IMR-90 (cell line): Measurements from ENCODE around the gene LRPAP1. TPM values are rescaled to one million over a fixed set of nuclear protein-coding genes. Genes with fewer than 3 reads are reported as not detected.
"Not testable (repeated sequence)": the region's sequence is repeated elsewhere in the genome, so short reads cannot be mapped to it uniquely, and the experiment has no call there.

Experiments
- ATAC-seq: fragments of 200-7000 bp; cut with Tn5 transposase; 2 replicates; pipeline ENCODE4 v1.9.1; 2020; ENCODE audit warnings: low read depth, mild to moderate bottlenecking, moderate library complexity
- BruUV-seq: library from RNA; stranded (reverse); fragments of 400-500 nt; replicated peaks from 2 replicates; lab custom pipeline; 2021; lab: Mats Ljungman, UMichigan
- CTCF ChIA-PET: fragments of 300-600 bp; formaldehyde crosslinking; extraction: SDS; loops from one replicate; lab custom pipeline; 2021; ENCODE audit warnings: antibody characterized with exemption; lab: Yijun Ruan, JAX
- POLR2A ChIA-PET: fragments of 300-600 bp; sonication (Branson Sonifier 250); formaldehyde crosslinking; loops from one replicate; lab custom pipeline; 2022; ENCODE audit warnings: antibody characterized with exemption; ENCODE audit not compliant: unreplicated experiment; lab: Charles Lee
- DNase-seq: peaks from one replicate; pipeline ENCODE4 v3.0.0; 2013
- H2AFZ ChIP-seq: replicated peaks from 2 replicates; pipeline ENCODE3; 2013; ENCODE audit warnings: low read length, mild to moderate bottlenecking; ENCODE audit not compliant: poor library complexity
- H2AK5ac ChIP-seq: 2 replicates; pipeline ENCODE4 v1.6.1; 2013; ENCODE audit warnings: low read depth, low read length, inconsistent platforms
- H2AK9ac ChIP-seq: replicated peaks from 2 replicates; pipeline ENCODE3; 2013; ENCODE audit warnings: mild to moderate bottlenecking, low read depth, low read length, moderate library complexity; ENCODE audit not compliant: poor library complexity
- H2BK120ac ChIP-seq: 2 replicates; pipeline ENCODE4 v1.6.1; 2013; ENCODE audit warnings: low read depth, low read length, inconsistent platforms
- H2BK15ac ChIP-seq: 3 replicates; pipeline ENCODE4 v1.6.1; 2013; ENCODE audit warnings: low read depth, low read length, inconsistent platforms
- H2BK20ac ChIP-seq: 2 replicates; pipeline ENCODE4 v1.6.1; 2013; ENCODE audit warnings: low read depth, mild to moderate bottlenecking, inconsistent platforms, low read length, moderate library complexity
- H2BK5ac ChIP-seq: 2 replicates; pipeline ENCODE4 v1.6.1; 2013; ENCODE audit warnings: mild to moderate bottlenecking, low read depth, low read length, inconsistent platforms; ENCODE audit not compliant: poor library complexity, severe bottlenecking
- H3K14ac ChIP-seq: replicated peaks from 2 replicates; pipeline ENCODE4 v1.6.1; 2013; ENCODE audit warnings: low read depth, low read length, inconsistent platforms
- H3K18ac ChIP-seq: 2 replicates; pipeline ENCODE4 v1.6.1; 2013; ENCODE audit warnings: low read depth, low read length, control low read depth
- H3K23ac ChIP-seq: 2 replicates; pipeline ENCODE4 v1.6.1; 2013; ENCODE audit warnings: low read depth, low read length, inconsistent platforms
- H3K27ac ChIP-seq: 2 replicates; pipeline ENCODE4 v1.5.1; 2013; ENCODE audit warnings: mild to moderate bottlenecking, control low read depth, low read length; ENCODE audit not compliant: insufficient read depth
- H3K27me3 ChIP-seq: 2 replicates; pipeline ENCODE4 v1.6.1; 2013; ENCODE audit warnings: low read length; ENCODE audit not compliant: control insufficient read depth, insufficient read depth
- H3K36me3 ChIP-seq: 2 replicates; pipeline ENCODE4 v1.6.1; 2013; ENCODE audit warnings: low read length, mixed read lengths; ENCODE audit not compliant: control insufficient read depth, insufficient read depth
- H3K4ac ChIP-seq: 2 replicates; pipeline ENCODE4 v1.6.1; 2013; ENCODE audit warnings: low read depth, low read length, inconsistent platforms
- H3K4me1 ChIP-seq: 2 replicates; pipeline ENCODE4 v1.6.1; 2013; ENCODE audit warnings: low read length, mixed read lengths; ENCODE audit not compliant: control insufficient read depth, insufficient read depth
- H3K4me2 ChIP-seq: 2 replicates; pipeline ENCODE4 v1.6.1; 2013; ENCODE audit warnings: low read depth, mild to moderate bottlenecking, control low read depth, low read length, moderate library complexity
- H3K4me3 ChIP-seq: 2 replicates; pipeline ENCODE4 v1.5.1; 2013; ENCODE audit warnings: low read depth, mild to moderate bottlenecking, control low read depth, low read length, moderate library complexity; ENCODE audit not compliant: insufficient read depth
- H3K56ac ChIP-seq: 2 replicates; pipeline ENCODE4 v1.6.1; 2013; ENCODE audit warnings: low read length, inconsistent platforms; ENCODE audit not compliant: insufficient read depth; ENCODE audit errors: extremely low read depth
- H3K79me1 ChIP-seq, 2 experiments: 2 replicates each; pipeline ENCODE4 v1.6.1; 2013; ENCODE audit warnings: low read length in 2 of 2, inconsistent platforms in 1 of 2, low read depth in 1 of 2
- H3K9ac ChIP-seq: 2 replicates; pipeline ENCODE4 v1.6.1; 2013; ENCODE audit warnings: low read depth, low read length, control low read depth
- H3K9me1 ChIP-seq: 2 replicates; pipeline ENCODE4 v1.6.1; 2013; ENCODE audit warnings: low read length, inconsistent platforms; ENCODE audit not compliant: insufficient read depth
- H3K9me3 ChIP-seq: 2 replicates; pipeline ENCODE4 v1.6.1; 2013; ENCODE audit warnings: low read length; ENCODE audit not compliant: control insufficient read depth, insufficient read depth
- H4K20me1 ChIP-seq: 2 replicates; pipeline ENCODE4 v1.6.1; 2013; ENCODE audit warnings: low read length, inconsistent platforms; ENCODE audit not compliant: insufficient read depth
- H4K5ac ChIP-seq: 2 replicates; pipeline ENCODE4 v1.6.1; 2013; ENCODE audit warnings: mild to moderate bottlenecking, low read depth, low read length, control low read depth
- H4K8ac ChIP-seq, 2 experiments: 2 replicates each; pipeline ENCODE4 v1.6.1; 2013; ENCODE audit warnings: low read depth in 2 of 2, low read length in 2 of 2, control low read depth in 1 of 2, inconsistent platforms in 1 of 2
- H4K91ac ChIP-seq: 2 replicates; pipeline ENCODE4 v1.6.1; 2013; ENCODE audit warnings: low read depth, low read length, inconsistent platforms; ENCODE audit not compliant: insufficient read depth
- CTCF ChIP-seq: conservative IDR thresholded peaks from 2 replicates; pipeline ENCODE4 v1.5.1; 2012; ENCODE audit warnings: mild to moderate bottlenecking, low read depth, low read length, improper control_type of control experiment
- RCOR1 ChIP-seq: IDR thresholded peaks from 2 replicates; pipeline ENCODE4 v1.6.1; 2012; ENCODE audit warnings: mild to moderate bottlenecking, low read length, improper control_type of control experiment; ENCODE audit not compliant: insufficient replicate concordance
- USF2 ChIP-seq: fragments of 150-350 bp; IDR thresholded peaks from 2 replicates; pipeline ENCODE4 v1.6.1; 2017; ENCODE audit warnings: mild to moderate bottlenecking, antibody characterized with exemption, low read length, low read depth
- WGBS, 2 experiments: methylation state at CpG; one replicate each; pipeline versions ENCODE4 v1.1.5 to v1.1.7; 2013; ENCODE audit warnings: missing lambda C conversion rate in 2 of 2; ENCODE audit not compliant: insufficient read length in 1 of 2; ENCODE audit errors: extremely low coverage in 2 of 2; 5-methylcytosine and 5-hydroxymethylcytosine counted together
- dilution Hi-C: fragments of 300-500 bp; cut with HindIII; formaldehyde crosslinking; loops from one replicate; pipeline ENCODE4 v1.14.3; 2018; ENCODE audit warnings: low sequenced_read_pairs; ENCODE audit not compliant: unreplicated experiment
- in situ Hi-C: fragments of 300-500 bp; cut with MboI; formaldehyde crosslinking; loops from 3 replicates; pipeline ENCODE4 v1.14.3; 2019; ENCODE audit warnings: low sequenced_read_pairs, inconsistent platforms, mixed read lengths
- intact Hi-C: fragments of 100-400 bp; cut with micrococcal nuclease; formaldehyde crosslinking; loops from 2 replicates; pipeline ENCODE4 v1.10.0; 2022
- polyA plus RNA-seq, 3 experiments: library from polyadenylated mRNA; depleted of rRNA; stranded (reverse); fragments of >200 nt; gene quantifications; 2 replicates each; pipeline ENCODE4 v1.2.3, GENCODE V29; 2012; ENCODE audit warnings: low replicate concordance in 1 of 3
- total RNA-seq: library from RNA; depleted of rRNA; stranded (reverse); fragments of >200 nt; gene quantifications from 2 replicates; pipeline ENCODE4 v1.2.3, GENCODE V29; 2012

LRPAP1 gene
- total and polyA plus RNA-seq, 2 of the 4 experiments (the other 2 are of a cell fraction): 135 to 175 TPM

- H3K4ac ChIP-seq: no peak overlapping the region
- H3K4me2 ChIP-seq: no peak overlapping the region
- ATAC-seq (no peak), DNase-seq (no peak)
- H2BK120ac ChIP-seq: no peak overlapping the region
- no TSS peak for BruUV-seq
- dilution Hi-C loops: no loop called here
- H4K91ac ChIP-seq: no peak overlapping the region
- no peaks in the 10 kb centered on the region for H3K79me1 ChIP-seq
- H2BK20ac ChIP-seq: no peak overlapping the region
- no peak overlapping the region for H3K18ac ChIP-seq
- H3K27me3 ChIP-seq: peaks cover 2% of the 10 kb centered on the region; the same call in 1 of the 2 replicates
- no peaks in the 10 kb centered on the region for H3K9me3 ChIP-seq
- ChIA-PET CTCF (no interaction called here), POLR2A (no interaction called here)
- intact Hi-C loops: no loop called here
- H4K5ac ChIP-seq: no peak overlapping the region
- H4K8ac ChIP-seq: no peak overlapping the region
- no peak overlapping the region for H2AK9ac ChIP-seq
- H3K56ac ChIP-seq: no peak overlapping the region
- H3K4me3 ChIP-seq: no peak overlapping the region
- H3K27ac ChIP-seq: no peak overlapping the region
- no peak overlapping the region for H2BK15ac ChIP-seq
- in situ Hi-C loops: no loop called here
- 87% methylated on average over 19 of the region's 24 CpGs; no CpG with 5 or more reads in 1 of the 2 experiments for WGBS, 2 experiments
- H3K9ac ChIP-seq: no peak overlapping the region
- H3K4me1 ChIP-seq: no peaks in the 10 kb centered on the region
- no peaks in the 10 kb centered on the region for H4K20me1 ChIP-seq
- H3K23ac ChIP-seq: no peak overlapping the region
- TF ChIP-seq RCOR1 (no peak), USF2 (no peak), CTCF (no peak)
- no peak overlapping the region for H2AK5ac ChIP-seq
- H3K9me1 ChIP-seq: no peaks in the 10 kb centered on the region
- no peaks in the 10 kb centered on the region for H3K36me3 ChIP-seq
- no peak overlapping the region for H2BK5ac ChIP-seq
- no peak overlapping the region for H3K14ac ChIP-seq
- no peak overlapping the region for H2AFZ ChIP-seq
Measured at GRCh38 chr4:3563403-3563802, 31.2 kb upstream of the LRPAP1 start.

- H2AK9ac ChIP-seq, H4K20me1 ChIP-seq, H3K9me3 ChIP-seq, H2BK120ac ChIP-seq, H3K9me1 ChIP-seq, H3K4ac ChIP-seq, H4K8ac ChIP-seq, H3K4me1 ChIP-seq, H3K23ac ChIP-seq, ATAC-seq, dilution Hi-C loops, H3K18ac ChIP-seq, intact Hi-C loops, H3K56ac ChIP-seq, H2BK5ac ChIP-seq, POLR2A ChIA-PET, BruUV-seq, H4K91ac ChIP-seq, H3K14ac ChIP-seq, H3K9ac ChIP-seq, H2BK20ac ChIP-seq, H3K4me2 ChIP-seq, H2AFZ ChIP-seq, H3K27ac ChIP-seq, in situ Hi-C loops, H2AK5ac ChIP-seq, CTCF ChIA-PET, H3K36me3 ChIP-seq, H4K5ac ChIP-seq, H3K79me1 ChIP-seq, H2BK15ac ChIP-seq, H3K27me3 ChIP-seq, H3K4me3 ChIP-seq, DNase-seq: not testable (repeated sequence)
- WGBS, 2 experiments: 40% methylated on average over 1 of the region's 8 CpGs; no CpG with 5 or more reads in 1 of the 2 experiments
Measured at GRCh38 chr4:3562127-3562526, 29.9 kb upstream of the LRPAP1 start.
